GM12878 (cell line): ENCODE results near the gene DOK4. TPM values are rescaled to one million over a fixed set of nuclear protein-coding genes. Genes with fewer than 3 reads are reported as not detected.

Experiments
- BACH1 ChIP-seq: fragments of 450-650 bp; IDR thresholded peaks from 2 replicates; pipeline ENCODE4 v1.6.1; 2017; ENCODE audit warnings: mild to moderate bottlenecking, borderline replicate concordance
- BCL3 ChIP-seq: IDR thresholded peaks from 2 replicates; pipeline ENCODE4 v1.6.1; 2011; ENCODE audit warnings: borderline replicate concordance, low read depth, mild to moderate bottlenecking, moderate library complexity, low read length; ENCODE audit not compliant: insufficient read depth, poor library complexity, severe bottlenecking
- KAT2A ChIP-seq: conservative IDR thresholded peaks from 2 replicates; pipeline ENCODE4 v1.6.1; 2011; ENCODE audit warnings: low read depth, low read length; ENCODE audit not compliant: control insufficient read depth
- NRF1 ChIP-seq: conservative IDR thresholded peaks from 2 replicates; pipeline ENCODE4 v1.6.1; 2011; ENCODE audit warnings: mild to moderate bottlenecking, low read depth, low read length, improper control_type of control experiment
- SKIL ChIP-seq: fragments of 450-650 bp; IDR thresholded peaks from 2 replicates; pipeline ENCODE4 v1.6.1; 2017; ENCODE audit warnings: mild to moderate bottlenecking, low read depth, inconsistent platforms; ENCODE audit not compliant: poor library complexity, severe bottlenecking
- SMAD5 ChIP-seq: IDR thresholded peaks from 2 replicates; pipeline ENCODE4 v1.6.1; 2016; ENCODE audit warnings: antibody characterized with exemption, low read depth
- SP1 ChIP-seq: IDR thresholded peaks from one replicate; pipeline ENCODE4 v1.6.1; 2011; ENCODE audit warnings: low read depth, low read length
- SPI1 ChIP-seq: IDR thresholded peaks from 2 replicates; pipeline ENCODE4 v1.6.1; 2011; ENCODE audit warnings: low read depth, mild to moderate bottlenecking, low read length, moderate library complexity, borderline replicate concordance; ENCODE audit not compliant: insufficient read depth
- USF1 ChIP-seq: IDR thresholded peaks from 2 replicates; pipeline ENCODE4 v1.6.1; 2011; ENCODE audit warnings: borderline replicate concordance, low read depth, mild to moderate bottlenecking, moderate library complexity, mixed read lengths, low read length; ENCODE audit not compliant: insufficient read depth; ENCODE audit errors: extremely low read length
- ZNF592 ChIP-seq: fragments of 450-650 bp; IDR thresholded peaks from 2 replicates; pipeline ENCODE4 v1.6.1; 2017; ENCODE audit warnings: mild to moderate bottlenecking, moderate library complexity
- polyA plus RNA-seq, 11 experiments: library from polyadenylated mRNA; depleted of rRNA in 4 of 11; unstranded in 6 of 11; stranded (reverse) in 5 of 11; fragments of >200 nt; fragmentation: Nextera tagmentation in 4 of 11; fragmentation: Illumina TruSeq in 1 of 11; extraction: Ambion mirVana in 4 of 11; extraction: Trizol in 1 of 11; gene quantifications; 1 replicate in 1 of 11; 2 replicates in 10 of 11; pipeline versions ENCODE4 v1.2.1 to v1.2.3, GENCODE V29; 2011 to 2016; ENCODE audit warnings: inconsistent platforms in 2 of 11, missing spikeins in 2 of 11, low read depth in 1 of 11
- total RNA-seq, 4 experiments: library from RNA; depleted of rRNA in 3 of 4; stranded (reverse); fragments of >200 nt in 3 of 4; fragmentation: Illumina TruSeq in 1 of 4; extraction: Trizol in 1 of 4; gene quantifications; 2 replicates each; pipeline versions ENCODE4 v1.2.1 to v1.2.3, GENCODE V29; 2013 to 2021

The DOK4 gene
- total and polyA plus RNA-seq, 10 of the 15 experiments (the other 5 are each of a cell fraction or from before 2014, with no cell fraction given): 0.20 to 7.0 (median 2.4) TPM; not detected in 1

GRCh38 chr16:57532266-57532625, 46.0 kb upstream of the DOK4 start (continued):
- TF ChIP-seq USF1 (no peak), ZNF592 (no peak), SP1 (no peak), KAT2A (no peak), SPI1 (no peak), BCL3 (no peak), NRF1 (no peak), SKIL (no peak), BACH1 (no peak), SMAD5 (no peak)
